ENCODE measurements around the gene KPNA2. TPM values are rescaled to one million over a fixed set of nuclear protein-coding genes. Genes with fewer than 3 reads are reported as not detected.
"Not testable (repeated sequence)": the region's sequence is repeated elsewhere in the genome, so short reads cannot be mapped to it uniquely, and the experiment has no call there.

Gene KPNA2
- total RNA-seq, 1 experiment from 2014 or later, result 481 TPM

DNA sequence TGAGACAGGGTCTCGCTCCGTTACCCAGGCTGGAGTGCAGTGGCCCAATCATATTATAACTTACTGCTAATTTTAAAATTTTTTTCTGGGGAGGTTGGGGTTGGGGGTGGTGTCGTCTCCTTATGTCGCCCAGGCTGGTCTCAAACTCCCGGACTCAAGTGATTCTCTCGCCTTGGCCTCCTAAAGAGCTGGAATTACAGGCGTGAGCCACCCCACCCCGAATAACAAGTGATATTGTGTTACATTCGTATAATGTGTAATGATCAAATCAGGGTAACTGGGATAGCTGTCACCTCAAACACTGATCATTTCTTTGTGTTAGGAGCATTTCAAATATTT, 16.2 kb upstream of the KPNA2 start:
- TF ChIP-seq, protein P1, sequence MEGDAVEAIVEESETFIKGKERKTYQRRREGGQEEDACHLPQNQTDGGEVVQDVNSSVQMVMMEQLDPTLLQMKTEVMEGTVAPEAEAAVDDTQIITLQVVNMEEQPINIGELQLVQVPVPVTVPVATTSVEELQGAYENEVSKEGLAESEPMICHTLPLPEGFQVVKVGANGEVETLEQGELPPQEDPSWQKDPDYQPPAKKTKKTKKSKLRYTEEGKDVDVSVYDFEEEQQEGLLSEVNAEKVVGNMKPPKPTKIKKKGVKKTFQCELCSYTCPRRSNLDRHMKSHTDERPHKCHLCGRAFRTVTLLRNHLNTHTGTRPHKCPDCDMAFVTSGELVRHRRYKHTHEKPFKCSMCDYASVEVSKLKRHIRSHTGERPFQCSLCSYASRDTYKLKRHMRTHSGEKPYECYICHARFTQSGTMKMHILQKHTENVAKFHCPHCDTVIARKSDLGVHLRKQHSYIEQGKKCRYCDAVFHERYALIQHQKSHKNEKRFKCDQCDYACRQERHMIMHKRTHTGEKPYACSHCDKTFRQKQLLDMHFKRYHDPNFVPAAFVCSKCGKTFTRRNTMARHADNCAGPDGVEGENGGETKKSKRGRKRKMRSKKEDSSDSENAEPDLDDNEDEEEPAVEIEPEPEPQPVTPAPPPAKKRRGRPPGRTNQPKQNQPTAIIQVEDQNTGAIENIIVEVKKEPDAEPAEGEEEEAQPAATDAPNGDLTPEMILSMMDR (conservative IDR thresholded peaks at IDR 0.05; ENCODE audit: low read depth, low read length), result no peak
- TF ChIP-seq EZH2 (IDR thresholded peaks at IDR 0.05; ENCODE audit: borderline replicate concordance, low read depth, low read length, poor library complexity, severe bottlenecking), result no peak
- BruUV-seq (replicated peaks), result no TSS peak
- Histone ChIP-seq H3K4me1 (ENCODE audit: insufficient read depth, low read length, poor library complexity, severe bottlenecking) (peaks cover 12% of the 10 kb centered on the region), H3K27ac (ENCODE audit: low read depth, low read length, poor library complexity, severe bottlenecking) (no peak overlapping the region), H3K36me3 (ENCODE audit: insufficient read depth, low read length, poor library complexity, severe bottlenecking) (no peaks in the 10 kb centered on the region), H3K27me3 (replicated peaks; ENCODE audit: insufficient read depth, low read depth, low read length, poor library complexity) (no peaks in the 10 kb centered on the region), H3K4me3 (ENCODE audit: low read depth, low read length, poor library complexity, severe bottlenecking) (peak overlapping the region; percentile 55), H3K9me3 (ENCODE audit: low read depth, low read length, poor library complexity, severe bottlenecking) (no peaks in the 10 kb centered on the region)
- ChIA-PET POLR2A (ENCODE audit: low non-redundant PET) (no interaction called here), CTCF (interaction anchor here (0.6 to 1.5 kb wide), 4 partner anchors 12 to 76 kb away, joined by 3 to 4 read pairs (median 3); no protein-coding TSS in a partner anchor)
- DNase-seq (ENCODE audit: low spot score), result no peak
- intact Hi-C loops (cut with micrococcal nuclease; ENCODE audit: unreplicated experiment), result loop anchor here (10.0 kb wide), 1 partner anchor 215 kb away; no protein-coding TSS in a partner anchor

GRCh38 chr17:68019675-68020408, 15.7 kb upstream of the KPNA2 start:
- Histone ChIP-seq H3K27ac (ENCODE audit: low read depth, low read length, poor library complexity, severe bottlenecking) (peak overlapping the region; percentile 76), H3K4me1 (ENCODE audit: insufficient read depth, low read length, poor library complexity, severe bottlenecking) (peaks cover 12% of the 10 kb centered on the region), H3K27me3 (replicated peaks; ENCODE audit: insufficient read depth, low read depth, low read length, poor library complexity) (no peaks in the 10 kb centered on the region), H3K4me3 (ENCODE audit: low read depth, low read length, poor library complexity, severe bottlenecking) (peak overlapping the region; percentile 55), H3K36me3 (ENCODE audit: insufficient read depth, low read length, poor library complexity, severe bottlenecking) (no peaks in the 10 kb centered on the region), H3K9me3 (ENCODE audit: low read depth, low read length, poor library complexity, severe bottlenecking) (no peaks in the 10 kb centered on the region)
- intact Hi-C loops (cut with micrococcal nuclease; ENCODE audit: unreplicated experiment), result loop anchor here (1.0 to 10.0 kb wide), 2 partner anchors 15 to 215 kb away; partner anchors contain the start of gene KPNA2
- BruUV-seq (replicated peaks), result TSS peak; percentile 100
- DNase-seq (ENCODE audit: low spot score), result peak; percentile 97
- CTCF ChIA-PET, result interaction anchor here (0.6 to 1.5 kb wide), 4 partner anchors 12 to 77 kb away, joined by 3 to 4 read pairs (median 3); no protein-coding TSS in a partner anchor
- no peak for TF ChIP-seq EZH2 (IDR thresholded peaks at IDR 0.05; ENCODE audit: borderline replicate concordance, low read depth, low read length, poor library complexity, severe bottlenecking)
- TF ChIP-seq, protein P1 (conservative IDR thresholded peaks at IDR 0.05; ENCODE audit: low read depth, low read length), result peak; percentile 32
- POLR2A ChIA-PET (ENCODE audit: low non-redundant PET), result interaction anchor here (0.5 to 1.2 kb wide), 2 partner anchors 16 to 20 kb away, joined by 3 to 9 read pairs; partner anchors contain the start of gene KPNA2

DNA sequence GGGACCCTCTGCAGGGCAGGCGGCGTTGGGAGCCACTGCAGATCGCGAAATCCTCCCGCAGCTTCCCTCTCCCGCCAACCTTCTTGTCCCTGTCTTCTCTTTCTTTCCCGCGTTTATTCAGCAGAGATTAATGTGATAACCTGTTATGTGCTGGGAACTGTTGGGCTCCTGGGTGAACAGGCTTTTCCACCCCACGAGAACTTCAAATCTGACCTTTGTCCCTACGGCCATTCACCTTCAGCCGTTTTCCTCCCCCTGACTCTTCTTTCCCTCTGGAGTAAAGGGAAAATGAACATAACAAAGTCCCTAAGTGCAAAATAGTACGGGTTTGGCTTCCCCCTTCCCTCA, 15.2 kb upstream of the KPNA2 start:
- Histone ChIP-seq H3K27ac (ENCODE audit: low read depth, low read length, poor library complexity, severe bottlenecking) (peak overlapping the region; percentile 76), H3K27me3 (replicated peaks; ENCODE audit: insufficient read depth, low read depth, low read length, poor library complexity) (no peaks in the 10 kb centered on the region), H3K9me3 (ENCODE audit: low read depth, low read length, poor library complexity, severe bottlenecking) (no peaks in the 10 kb centered on the region), H3K36me3 (ENCODE audit: insufficient read depth, low read length, poor library complexity, severe bottlenecking) (no peaks in the 10 kb centered on the region), H3K4me1 (ENCODE audit: insufficient read depth, low read length, poor library complexity, severe bottlenecking) (peaks cover 12% of the 10 kb centered on the region), H3K4me3 (ENCODE audit: low read depth, low read length, poor library complexity, severe bottlenecking) (peak overlapping the region; percentile 55)
- DNase-seq (ENCODE audit: low spot score), result no peak
- intact Hi-C loops (cut with micrococcal nuclease; ENCODE audit: unreplicated experiment), result loop anchor here (1.0 kb wide), 1 partner anchor 15 kb away; the partner anchor contains the start of gene KPNA2
- ChIA-PET POLR2A (ENCODE audit: low non-redundant PET) (interaction anchor here (0.5 to 1.2 kb wide), 2 partner anchors 15 to 19 kb away, joined by 3 to 9 read pairs; partner anchors contain the start of gene KPNA2), CTCF (interaction anchor here (1.5 kb wide), 1 partner anchor 77 kb away, joined by 4 read pairs; no protein-coding TSS in a partner anchor)
- TSS peak; percentile 95 for BruUV-seq (replicated peaks)
- no peak for TF ChIP-seq EZH2 (IDR thresholded peaks at IDR 0.05; ENCODE audit: borderline replicate concordance, low read depth, low read length, poor library complexity, severe bottlenecking)
- TF ChIP-seq, protein P1 (conservative IDR thresholded peaks at IDR 0.05; ENCODE audit: low read depth, low read length), result no peak

DNA sequence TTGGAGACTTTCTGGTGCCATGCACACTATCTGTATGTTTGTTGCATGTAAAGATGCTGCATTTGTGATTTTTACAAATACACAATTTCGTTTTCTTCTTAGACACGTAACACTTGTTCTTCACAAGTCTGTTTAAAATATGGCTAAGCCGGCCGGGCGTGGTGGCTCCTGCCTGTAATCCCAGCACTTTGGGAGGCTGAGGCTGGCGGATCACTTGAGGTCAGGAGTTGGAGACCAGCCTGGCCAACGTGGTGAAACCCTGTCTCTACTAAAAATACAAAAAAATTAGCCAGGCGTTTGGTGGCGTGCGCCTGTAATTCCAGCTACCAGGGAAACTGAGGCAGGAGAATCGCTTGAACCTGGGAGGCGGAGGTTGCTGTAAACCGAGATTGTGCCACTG, 14.7 kb upstream of the KPNA2 start:
- Histone ChIP-seq H3K4me3 (ENCODE audit: low read depth, low read length, poor library complexity, severe bottlenecking) (peak overlapping the region; percentile 55), H3K4me1 (ENCODE audit: insufficient read depth, low read length, poor library complexity, severe bottlenecking) (peaks cover 12% of the 10 kb centered on the region), H3K27ac (ENCODE audit: low read depth, low read length, poor library complexity, severe bottlenecking) (peak overlapping the region; percentile 76)
- ChIA-PET CTCF (interaction anchor here (1.5 kb wide), 1 partner anchor 78 kb away, joined by 4 read pairs; no protein-coding TSS in a partner anchor), POLR2A (ENCODE audit: low non-redundant PET) (interaction anchor here (1.2 kb wide), 1 partner anchor 15 kb away, joined by 9 read pairs; the partner anchor contains the start of gene KPNA2)
- H3K36me3 ChIP-seq (ENCODE audit: insufficient read depth, low read length, poor library complexity, severe bottlenecking); H3K9me3 ChIP-seq (ENCODE audit: low read depth, low read length, poor library complexity, severe bottlenecking); H3K27me3 ChIP-seq (replicated peaks; ENCODE audit: insufficient read depth, low read depth, low read length, poor library complexity); DNase-seq (ENCODE audit: low spot score); BruUV-seq (replicated peaks): not testable (repeated sequence)
- intact Hi-C loops (cut with micrococcal nuclease; ENCODE audit: unreplicated experiment), result loop anchor here (1.0 kb wide), 1 partner anchor 15 kb away; the partner anchor contains the start of gene KPNA2
